ENCODE data around the gene WNK1. TPM values are rescaled to one million over a fixed set of nuclear protein-coding genes. Genes with fewer than 3 reads are reported as not detected.
A peak's percentile ranks its signal among the peaks of the same experiment; 100 is the strongest.

WNK1 gene
- total RNA-seq, 1 experiment from 2014 or later, result 117 TPM

GRCh38 chr12:951176-951575, 198.8 kb downstream of the WNK1 start:
- no peak overlapping the region for H4K91ac ChIP-seq (ENCODE audit: insufficient read length, low read depth, low read length)
- WGBS (ENCODE audit: extremely low coverage, insufficient read length, low lambda C conversion rate), result no CpG with 5 or more reads among the region's 1 CpG

More at GRCh38 chr12:951176-951575, 198.8 kb downstream of the WNK1 start:
- Mint-ChIP-seq H3K4me1 (peaks cover 3 to 10% of the 10 kb centered on the region in 2 experiments; a peak in 3 of 4 replicates), H3K27me3 (ENCODE audit: low read depth) (no peaks in the 10 kb centered on the region), H3K27ac (peak overlapping the region in 1 of 3 experiments; percentile 19; a peak in 1 of 7 replicates), H3K36me3 (ENCODE audit: insufficient read depth in 1 of 3, low read depth in 3 of 3) (peaks cover 4 to 10% (median 5%) of the 10 kb centered on the region in 3 experiments; a peak in 2 of 7 replicates), H3K9me3 (peaks cover 0 to 6% of the 10 kb centered on the region in 2 experiments; a peak in 2 of 5 replicates), H3K4me3 (peak overlapping the region in 1 of 2 experiments; percentile 99; a peak in 3 of 5 replicates)
- H4K8ac ChIP-seq (replicated peaks; ENCODE audit: insufficient read length, low read depth, low read length), result no peak overlapping the region
- H3K18ac ChIP-seq (ENCODE audit: insufficient read length, low read depth, low read length), result no peak overlapping the region
- no peak overlapping the region for H2BK15ac ChIP-seq (ENCODE audit: low read depth, low read length)
- no peak overlapping the region for H2BK120ac ChIP-seq (ENCODE audit: low read depth, low read length, poor library complexity, severe bottlenecking)
- no peaks in the 10 kb centered on the region for H4K20me1 ChIP-seq (ENCODE audit: control insufficient read depth, insufficient read depth, insufficient read length)
- no peak overlapping the region for H3K23ac ChIP-seq (ENCODE audit: insufficient read length, low read depth, low read length)
- H3K56ac ChIP-seq (ENCODE audit: insufficient read length, low read depth, low read length), result no peak overlapping the region
- H3K23me2 ChIP-seq (ENCODE audit: insufficient read length, low read depth, low read length, poor library complexity, severe bottlenecking), result no peaks in the 10 kb centered on the region
- H3K79me1 ChIP-seq (ENCODE audit: insufficient read depth, low read depth, low read length, poor library complexity, severe bottlenecking), result no peaks in the 10 kb centered on the region
- no peaks in the 10 kb centered on the region for H3K9me3 ChIP-seq (ENCODE audit: control insufficient read depth, low read depth, low read length)
- TF ChIP-seq CTCF (conservative IDR thresholded peaks at IDR 0.05), result no peak
- H3K4me1 ChIP-seq (ENCODE audit: insufficient read depth, low read length), result no peaks in the 10 kb centered on the region; the same call in 1 of the 2 replicates
- H2BK20ac ChIP-seq (ENCODE audit: low read depth, low read length, poor library complexity, severe bottlenecking), result no peak overlapping the region
- H3K4me2 ChIP-seq (ENCODE audit: insufficient read depth, insufficient read length, low read length), result no peak overlapping the region
- no peak overlapping the region for H2AK5ac ChIP-seq (ENCODE audit: insufficient read length, low read length)
- no peak overlapping the region for H3K14ac ChIP-seq (ENCODE audit: insufficient read depth, low read length)
- H4K5ac ChIP-seq (ENCODE audit: insufficient read length, low read depth, low read length), result no peak overlapping the region
- H3K27ac ChIP-seq (ENCODE audit: insufficient read length, low read depth, low read length), result no peak overlapping the region
- DNase-seq, result no peak
- no peak overlapping the region for H3T11ph ChIP-seq (ENCODE audit: low read length)
- H3K79me2 ChIP-seq (ENCODE audit: insufficient read depth, low read length), result peaks cover 3% of the 10 kb centered on the region; the same call in 1 of the 2 replicates
- H3K9ac ChIP-seq (ENCODE audit: extremely low read depth, insufficient read length, low read length), result no peak overlapping the region
- no peak overlapping the region for H3K4ac ChIP-seq (ENCODE audit: low read depth, low read length)
- H3K27me3 ChIP-seq (ENCODE audit: insufficient read depth, low read length), result no peaks in the 10 kb centered on the region
- H2AFZ ChIP-seq (ENCODE audit: low read length), result no peak overlapping the region
- no peak overlapping the region for H2BK12ac ChIP-seq (ENCODE audit: insufficient read length, low read depth, low read length)
- H2BK5ac ChIP-seq (ENCODE audit: insufficient read length, low read length), result no peak overlapping the region

Measured in H9 (cell line).